GM23338 (cell line): ENCODE measurements around the gene TCF7. TPM values are rescaled to one million over a fixed set of nuclear protein-coding genes. Genes with fewer than 3 reads are reported as not detected.

Experiments
- ATAC-seq: fragments of 200-7000 bp; cut with Tn5 transposase; 3 replicates; pipeline ENCODE4 v1.9.1; 2020
- DNase-seq: peaks from one replicate; pipeline ENCODE4 v3.0.0-alpha.2; 2015; ENCODE audit warnings: low spot score
- H2AFZ ChIP-seq: fragments of 200-600 bp; sonication (generic); 2 replicates; pipeline ENCODE4 v1.8.0; 2016; ENCODE audit warnings: antibody characterized with exemption, mild to moderate bottlenecking, moderate library complexity
- H3F3A ChIP-seq: fragments of 200-600 bp; sonication (generic); replicated peaks from 2 replicates; pipeline ENCODE4 v1.8.0; 2017; ENCODE audit warnings: antibody characterized with exemption, mixed run types, low read depth
- H3K27ac ChIP-seq: fragments of 200-600 bp; sonication (generic); 2 replicates; pipeline ENCODE4 v1.6.1; 2016; ENCODE audit warnings: low read depth
- H3K27me3 ChIP-seq: fragments of 200-600 bp; sonication (generic); 2 replicates; pipeline ENCODE4 v1.8.0; 2016; ENCODE audit warnings: mild to moderate bottlenecking, mixed run types, moderate library complexity; ENCODE audit not compliant: insufficient read depth
- H3K36me3 ChIP-seq: fragments of 200-600 bp; sonication (generic); 2 replicates; pipeline ENCODE4 v1.8.0; 2016; ENCODE audit warnings: mild to moderate bottlenecking; ENCODE audit not compliant: insufficient read depth
- H3K4me1 ChIP-seq: fragments of 200-600 bp; sonication (generic); 2 replicates; pipeline ENCODE4 v1.8.0; 2016; ENCODE audit warnings: mild to moderate bottlenecking, moderate library complexity; ENCODE audit not compliant: insufficient read depth
- H3K4me2 ChIP-seq: fragments of 200-600 bp; sonication (generic); 2 replicates; pipeline ENCODE4 v1.7.1; 2017; ENCODE audit warnings: mixed run types
- H3K4me3 ChIP-seq: fragments of 200-600 bp; sonication (generic); 2 replicates; pipeline ENCODE4 v1.6.1; 2016; ENCODE audit warnings: mixed run types
- H3K79me2 ChIP-seq: fragments of 200-600 bp; sonication (generic); replicated peaks from 2 replicates; pipeline ENCODE4 v1.8.0; 2017; ENCODE audit warnings: mild to moderate bottlenecking; ENCODE audit not compliant: insufficient read depth
- H3K9me2 ChIP-seq: fragments of 200-600 bp; sonication (generic); 2 replicates; pipeline ENCODE4 v1.8.0; 2017; ENCODE audit not compliant: insufficient read depth
- H4K20me1 ChIP-seq: fragments of 200-600 bp; sonication (generic); replicated peaks from 2 replicates; pipeline ENCODE4 v1.8.0; 2017; ENCODE audit warnings: mild to moderate bottlenecking; ENCODE audit not compliant: insufficient read depth
- H3K27ac Mint-ChIP-seq: 2 replicates; pipeline ENCODE4 v1.8.0; 2020; ENCODE audit warnings: inconsistent platforms, mild to moderate bottlenecking, moderate library complexity, mixed read lengths
- H3K27me3 Mint-ChIP-seq: 3 replicates; pipeline ENCODE4 v1.8.0; 2022; ENCODE audit warnings: low read depth, mild to moderate bottlenecking, moderate library complexity, mixed read lengths, inconsistent platforms; ENCODE audit not compliant: insufficient read depth, poor library complexity
- H3K36me3 Mint-ChIP-seq: 3 replicates; pipeline ENCODE4 v1.8.0; 2021; ENCODE audit warnings: low read depth, mild to moderate bottlenecking, inconsistent platforms, moderate library complexity, mixed read lengths
- H3K4me1 Mint-ChIP-seq: 3 replicates; pipeline ENCODE4 v1.8.0; 2020; ENCODE audit warnings: mild to moderate bottlenecking, inconsistent platforms, mixed read lengths
- H3K4me3 Mint-ChIP-seq: 3 replicates; pipeline ENCODE4 v1.8.0; 2021; ENCODE audit warnings: moderate library complexity, mild to moderate bottlenecking, inconsistent platforms, mixed read lengths
- H3K9me3 Mint-ChIP-seq: 3 replicates; pipeline ENCODE4 v1.8.0; 2020; ENCODE audit warnings: moderate library complexity, mild to moderate bottlenecking, inconsistent platforms, mixed read lengths
- CREB1 ChIP-seq: fragments of 250-450 bp; sonication (Bioruptor Pico); IDR thresholded peaks from 2 replicates; pipeline ENCODE4 v1.5.0; 2020; ENCODE audit warnings: low read depth, mild to moderate bottlenecking, moderate library complexity
- EZH2 ChIP-seq: fragments of 200-600 bp; sonication (generic); IDR thresholded peaks from one replicate; pipeline ENCODE4 v1.8.0; 2017; ENCODE audit warnings: antibody characterized with exemption, mild to moderate bottlenecking, low read depth; ENCODE audit not compliant: unreplicated experiment
- EZH2phosphoT487 ChIP-seq: fragments of 200-600 bp; sonication (generic); IDR thresholded peaks from one replicate; pipeline ENCODE4 v1.8.1; 2018; ENCODE audit warnings: antibody characterized with exemption; ENCODE audit not compliant: unreplicated experiment
- NANOG ChIP-seq: IDR thresholded peaks from 2 replicates; pipeline ENCODE4 v1.6.1; 2016; ENCODE audit warnings: antibody characterized with exemption, borderline replicate concordance
- REST ChIP-seq: IDR thresholded peaks from one replicate; pipeline ENCODE4 v1.6.1; 2018; ENCODE audit warnings: antibody characterized with exemption; ENCODE audit not compliant: unreplicated experiment
- STAT1 ChIP-seq: IDR thresholded peaks from one replicate; pipeline ENCODE4 v1.6.1; 2016; ENCODE audit warnings: antibody characterized with exemption; ENCODE audit not compliant: unreplicated experiment
- ZNF114 ChIP-seq: fragments of 250-450 bp; sonication (Bioruptor Pico); IDR thresholded peaks from 2 replicates; pipeline ENCODE4 v1.5.0; 2020; ENCODE audit warnings: mild to moderate bottlenecking, moderate library complexity
- ZNF331 ChIP-seq: fragments of 250-450 bp; sonication (Bioruptor Pico); IDR thresholded peaks from 2 replicates; pipeline ENCODE4 v1.5.0; 2020; ENCODE audit warnings: low read depth, mild to moderate bottlenecking, moderate library complexity
- polyA plus RNA-seq: library from polyadenylated mRNA; unstranded; fragments of >200 nt; fragmentation: Nextera tagmentation; extraction: Ambion mirVana; gene quantifications from 2 replicates; pipeline ENCODE4 v1.2.1, GENCODE V29; 2016
- total RNA-seq: library from RNA; depleted of rRNA; stranded (reverse); fragments of >200 nt; shearing (Covaris generic); gene quantifications from 2 replicates; pipeline ENCODE4 v1.2.3, GENCODE V29; 2014
- TF ChIP-seq, protein P1 (sequence below), 2 experiments: fragments of 200-600 bp in 1 of 2; sonication (generic) in 1 of 2; conservative IDR thresholded peaks; 2 replicates each; pipeline versions ENCODE4 v1.5.1 to v1.6.1; 2016 to 2017; ENCODE audit warnings: antibody characterized with exemption in 2 of 2, low read depth in 2 of 2, mild to moderate bottlenecking in 2 of 2, moderate library complexity in 1 of 2
- TF ChIP-seq, protein P2 (sequence below): IDR thresholded peaks from 2 replicates; pipeline ENCODE4 v1.6.1; 2016; ENCODE audit warnings: antibody characterized with exemption
- TF ChIP-seq, protein P3 (sequence below): fragments of 250-450 bp; sonication (Bioruptor Pico); IDR thresholded peaks from 2 replicates; pipeline ENCODE4 v1.5.0; 2020; ENCODE audit warnings: mild to moderate bottlenecking, moderate library complexity

The TCF7 gene
- total and polyA plus RNA-seq, 2 experiments from 2014 or later = 5.6 to 8.1 TPM

DNA sequence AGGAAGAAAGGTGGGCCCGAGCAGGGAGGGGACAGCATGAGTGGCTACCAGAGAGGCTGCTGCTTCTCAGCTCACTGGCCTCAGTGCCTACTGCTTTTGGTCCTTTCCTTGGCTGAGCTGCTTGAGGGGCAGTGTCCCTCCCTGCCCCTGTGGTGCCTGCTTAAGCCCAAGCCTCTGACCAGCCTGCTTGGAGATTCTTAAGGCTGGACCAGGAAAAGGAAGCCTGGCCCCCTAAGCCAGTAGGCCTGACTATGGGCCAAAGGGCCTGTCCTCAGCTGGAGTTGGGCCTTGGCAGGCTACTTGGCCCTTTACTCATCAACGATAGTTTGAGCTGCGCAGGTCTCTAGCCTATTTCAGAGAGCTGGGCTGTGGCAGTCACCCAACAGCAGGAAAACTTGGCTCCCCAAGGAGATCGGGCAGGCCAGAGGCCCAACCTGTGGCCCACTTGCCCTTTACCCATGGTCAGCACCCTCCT lies 24.9 kb downstream of the TCF7 start (continued):
- TF ChIP-seq, protein P1, sequence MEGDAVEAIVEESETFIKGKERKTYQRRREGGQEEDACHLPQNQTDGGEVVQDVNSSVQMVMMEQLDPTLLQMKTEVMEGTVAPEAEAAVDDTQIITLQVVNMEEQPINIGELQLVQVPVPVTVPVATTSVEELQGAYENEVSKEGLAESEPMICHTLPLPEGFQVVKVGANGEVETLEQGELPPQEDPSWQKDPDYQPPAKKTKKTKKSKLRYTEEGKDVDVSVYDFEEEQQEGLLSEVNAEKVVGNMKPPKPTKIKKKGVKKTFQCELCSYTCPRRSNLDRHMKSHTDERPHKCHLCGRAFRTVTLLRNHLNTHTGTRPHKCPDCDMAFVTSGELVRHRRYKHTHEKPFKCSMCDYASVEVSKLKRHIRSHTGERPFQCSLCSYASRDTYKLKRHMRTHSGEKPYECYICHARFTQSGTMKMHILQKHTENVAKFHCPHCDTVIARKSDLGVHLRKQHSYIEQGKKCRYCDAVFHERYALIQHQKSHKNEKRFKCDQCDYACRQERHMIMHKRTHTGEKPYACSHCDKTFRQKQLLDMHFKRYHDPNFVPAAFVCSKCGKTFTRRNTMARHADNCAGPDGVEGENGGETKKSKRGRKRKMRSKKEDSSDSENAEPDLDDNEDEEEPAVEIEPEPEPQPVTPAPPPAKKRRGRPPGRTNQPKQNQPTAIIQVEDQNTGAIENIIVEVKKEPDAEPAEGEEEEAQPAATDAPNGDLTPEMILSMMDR (conservative IDR thresholded peaks at IDR 0.05; ENCODE audit: low read depth in 2 of 2) = no peak
- no peak for TF ChIP-seq CREB1 (CRISPR knock-in tag)
- TF ChIP-seq EZH2 = no peak
- TF ChIP-seq ZNF114 (CRISPR knock-in tag) = no peak

- no peaks in the 10 kb centered on the region for H3K9me3 Mint-ChIP-seq
- DNase-seq (no peak), ATAC-seq (no peak)
- Histone ChIP-seq H3K4me3 (no peak overlapping the region), H2AFZ (no peak overlapping the region), H4K20me1 (peaks cover 21% of the 10 kb centered on the region), H3K4me1 (peaks cover 15% of the 10 kb centered on the region; the same call in 1 of the 2 replicates), H3F3A (peaks cover 3% of the 10 kb centered on the region; the same call in 1 of the 2 replicates), H3K9me2 (no peaks in the 10 kb centered on the region), H3K79me2 (peaks cover 2% of the 10 kb centered on the region), H3K4me2 (no peak overlapping the region), H3K27me3 (no peaks in the 10 kb centered on the region), H3K36me3 (no peaks in the 10 kb centered on the region; the same call in 1 of the 2 replicates), H3K27ac (no peak overlapping the region)
- peaks cover 24% of the 10 kb centered on the region for H3K36me3 Mint-ChIP-seq
- peaks cover 16% of the 10 kb centered on the region for H3K4me1 Mint-ChIP-seq
- peaks cover 5% of the 10 kb centered on the region for H3K27me3 Mint-ChIP-seq
- H3K27ac Mint-ChIP-seq = no peak overlapping the region
- H3K4me3 Mint-ChIP-seq = no peak overlapping the region
- no peak for TF ChIP-seq ZNF331
- TF ChIP-seq, protein P2, sequence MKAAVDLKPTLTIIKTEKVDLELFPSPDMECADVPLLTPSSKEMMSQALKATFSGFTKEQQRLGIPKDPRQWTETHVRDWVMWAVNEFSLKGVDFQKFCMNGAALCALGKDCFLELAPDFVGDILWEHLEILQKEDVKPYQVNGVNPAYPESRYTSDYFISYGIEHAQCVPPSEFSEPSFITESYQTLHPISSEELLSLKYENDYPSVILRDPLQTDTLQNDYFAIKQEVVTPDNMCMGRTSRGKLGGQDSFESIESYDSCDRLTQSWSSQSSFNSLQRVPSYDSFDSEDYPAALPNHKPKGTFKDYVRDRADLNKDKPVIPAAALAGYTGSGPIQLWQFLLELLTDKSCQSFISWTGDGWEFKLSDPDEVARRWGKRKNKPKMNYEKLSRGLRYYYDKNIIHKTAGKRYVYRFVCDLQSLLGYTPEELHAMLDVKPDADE = no peak
- no peak for TF ChIP-seq NANOG
- TF ChIP-seq STAT1 = no peak
- TF ChIP-seq ZNF114 (CRISPR knock-in tag) = no peak
- TF ChIP-seq, protein P3, sequence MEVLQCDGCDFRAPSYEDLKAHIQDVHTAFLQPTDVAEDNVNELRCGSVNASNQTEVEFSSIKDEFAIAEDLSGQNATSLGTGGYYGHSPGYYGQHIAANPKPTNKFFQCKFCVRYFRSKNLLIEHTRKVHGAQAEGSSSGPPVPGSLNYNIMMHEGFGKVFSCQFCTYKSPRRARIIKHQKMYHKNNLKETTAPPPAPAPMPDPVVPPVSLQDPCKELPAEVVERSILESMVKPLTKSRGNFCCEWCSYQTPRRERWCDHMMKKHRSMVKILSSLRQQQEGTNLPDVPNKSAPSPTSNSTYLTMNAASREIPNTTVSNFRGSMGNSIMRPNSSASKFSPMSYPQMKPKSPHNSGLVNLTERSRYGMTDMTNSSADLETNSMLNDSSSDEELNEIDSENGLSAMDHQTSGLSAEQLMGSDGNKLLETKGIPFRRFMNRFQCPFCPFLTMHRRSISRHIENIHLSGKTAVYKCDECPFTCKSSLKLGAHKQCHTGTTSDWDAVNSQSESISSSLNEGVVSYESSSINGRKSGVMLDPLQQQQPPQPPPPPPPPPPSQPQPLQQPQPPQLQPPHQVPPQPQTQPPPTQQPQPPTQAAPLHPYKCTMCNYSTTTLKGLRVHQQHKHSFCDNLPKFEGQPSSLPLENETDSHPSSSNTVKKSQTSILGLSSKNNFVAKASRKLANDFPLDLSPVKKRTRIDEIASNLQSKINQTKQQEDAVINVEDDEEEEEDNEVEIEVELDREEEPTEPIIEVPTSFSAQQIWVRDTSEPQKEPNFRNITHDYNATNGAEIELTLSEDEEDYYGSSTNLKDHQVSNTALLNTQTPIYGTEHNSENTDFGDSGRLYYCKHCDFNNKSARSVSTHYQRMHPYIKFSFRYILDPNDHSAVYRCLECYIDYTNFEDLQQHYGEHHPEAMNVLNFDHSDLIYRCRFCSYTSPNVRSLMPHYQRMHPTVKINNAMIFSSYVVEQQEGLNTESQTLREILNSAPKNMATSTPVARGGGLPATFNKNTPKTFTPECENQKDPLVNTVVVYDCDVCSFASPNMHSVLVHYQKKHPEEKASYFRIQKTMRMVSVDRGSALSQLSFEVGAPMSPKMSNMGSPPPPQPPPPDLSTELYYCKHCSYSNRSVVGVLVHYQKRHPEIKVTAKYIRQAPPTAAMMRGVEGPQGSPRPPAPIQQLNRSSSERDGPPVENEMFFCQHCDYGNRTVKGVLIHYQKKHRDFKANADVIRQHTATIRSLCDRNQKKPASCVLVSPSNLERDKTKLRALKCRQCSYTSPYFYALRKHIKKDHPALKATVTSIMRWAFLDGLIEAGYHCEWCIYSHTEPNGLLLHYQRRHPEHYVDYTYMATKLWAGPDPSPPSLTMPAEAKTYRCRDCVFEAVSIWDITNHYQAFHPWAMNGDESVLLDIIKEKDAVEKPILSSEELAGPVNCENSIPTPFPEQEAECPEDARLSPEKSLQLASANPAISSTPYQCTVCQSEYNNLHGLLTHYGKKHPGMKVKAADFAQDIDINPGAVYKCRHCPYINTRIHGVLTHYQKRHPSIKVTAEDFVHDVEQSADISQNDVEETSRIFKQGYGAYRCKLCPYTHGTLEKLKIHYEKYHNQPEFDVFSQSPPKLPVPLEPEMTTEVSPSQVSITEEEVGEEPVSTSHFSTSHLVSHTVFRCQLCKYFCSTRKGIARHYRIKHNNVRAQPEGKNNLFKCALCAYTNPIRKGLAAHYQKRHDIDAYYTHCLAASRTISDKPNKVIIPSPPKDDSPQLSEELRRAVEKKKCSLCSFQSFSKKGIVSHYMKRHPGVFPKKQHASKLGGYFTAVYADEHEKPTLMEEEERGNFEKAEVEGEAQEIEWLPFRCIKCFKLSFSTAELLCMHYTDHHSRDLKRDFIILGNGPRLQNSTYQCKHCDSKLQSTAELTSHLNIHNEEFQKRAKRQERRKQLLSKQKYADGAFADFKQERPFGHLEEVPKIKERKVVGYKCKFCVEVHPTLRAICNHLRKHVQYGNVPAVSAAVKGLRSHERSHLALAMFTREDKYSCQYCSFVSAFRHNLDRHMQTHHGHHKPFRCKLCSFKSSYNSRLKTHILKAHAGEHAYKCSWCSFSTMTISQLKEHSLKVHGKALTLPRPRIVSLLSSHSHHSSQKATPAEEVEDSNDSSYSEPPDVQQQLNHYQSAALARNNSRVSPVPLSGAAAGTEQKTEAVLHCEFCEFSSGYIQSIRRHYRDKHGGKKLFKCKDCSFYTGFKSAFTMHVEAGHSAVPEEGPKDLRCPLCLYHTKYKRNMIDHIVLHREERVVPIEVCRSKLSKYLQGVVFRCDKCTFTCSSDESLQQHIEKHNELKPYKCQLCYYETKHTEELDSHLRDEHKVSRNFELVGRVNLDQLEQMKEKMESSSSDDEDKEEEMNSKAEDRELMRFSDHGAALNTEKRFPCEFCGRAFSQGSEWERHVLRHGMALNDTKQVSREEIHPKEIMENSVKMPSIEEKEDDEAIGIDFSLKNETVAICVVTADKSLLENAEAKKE (CRISPR knock-in tag) = no peak
- no peak for TF ChIP-seq EZH2phosphoT487
- no peak for TF ChIP-seq REST
These were observed 25.5 kb downstream of the TCF7 start for GRCh38 chr5:134139891-134140469.
